ENCODE measurements around the gene AP3S1.

The AP3S1 gene

DNA sequence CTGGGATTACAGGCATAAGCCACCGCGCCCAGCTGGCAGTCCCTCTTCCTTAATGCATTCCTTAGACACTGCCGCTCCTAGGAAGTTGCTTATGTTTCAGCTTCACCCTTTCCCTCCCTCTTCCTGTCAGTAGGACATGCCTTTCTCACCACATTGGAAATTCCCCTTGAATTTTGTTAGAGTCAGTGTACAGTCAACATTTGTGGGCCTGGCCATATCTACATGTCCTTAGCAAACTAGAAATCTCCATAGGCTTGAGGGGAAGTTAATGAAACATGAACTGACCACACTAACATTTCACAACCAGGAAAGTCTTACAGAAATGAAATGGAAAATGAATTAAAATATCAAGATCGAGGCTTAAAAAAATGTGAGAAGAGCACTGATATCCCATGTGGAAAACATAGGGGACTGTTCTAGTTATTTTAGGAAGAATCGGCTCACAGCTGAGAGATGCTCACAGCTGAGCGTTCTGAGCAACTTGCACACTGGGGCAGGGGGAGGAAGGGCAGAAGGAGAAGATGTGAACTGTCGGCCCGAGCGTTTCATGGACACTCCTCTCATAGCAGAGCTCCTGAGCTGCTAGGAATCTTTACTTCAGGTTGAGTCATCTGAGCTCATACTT lies 99.4 kb downstream of the AP3S1 start:
- DNase-seq = no peak

DNA sequence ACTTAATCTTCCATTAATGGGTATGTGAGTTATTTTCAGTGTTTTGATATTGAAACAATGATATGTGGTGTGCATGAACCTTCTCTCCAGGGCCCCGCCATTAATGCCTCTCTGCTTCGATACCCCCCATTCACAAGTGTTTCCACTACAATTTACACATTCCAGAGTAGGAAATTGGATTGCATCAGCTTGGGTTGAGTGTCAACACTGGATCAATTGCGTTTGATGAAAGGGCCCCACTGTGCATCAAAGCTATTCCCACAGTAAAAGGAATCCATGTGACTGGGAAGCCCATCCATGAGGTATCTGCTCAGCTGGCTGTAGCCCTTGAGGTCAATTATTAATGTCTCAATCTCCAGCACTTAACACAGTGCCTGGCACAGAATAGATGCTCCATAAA lies 102.8 kb downstream of the AP3S1 start:
- DNase-seq = no peak

DNA sequence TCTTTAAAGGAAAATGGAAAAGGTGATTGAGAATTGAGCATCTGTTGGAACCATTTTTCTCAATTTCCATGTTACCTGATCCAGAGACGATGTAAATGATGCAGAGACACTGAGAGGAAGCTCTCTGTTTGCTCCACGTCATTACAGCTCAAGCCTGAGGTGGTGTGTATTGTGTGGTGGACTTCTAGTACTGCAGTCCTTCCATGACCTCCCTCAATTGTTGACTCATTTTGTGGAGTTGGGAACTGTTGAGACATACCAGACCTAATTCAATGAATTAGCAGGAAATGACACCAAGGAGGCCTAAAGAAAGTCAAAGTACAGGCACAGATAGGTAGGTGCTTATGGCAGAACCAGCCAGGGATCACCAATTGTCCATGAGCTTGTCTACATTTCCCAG lies 104.9 kb downstream of the AP3S1 start:
- no peak for DNase-seq

DNA sequence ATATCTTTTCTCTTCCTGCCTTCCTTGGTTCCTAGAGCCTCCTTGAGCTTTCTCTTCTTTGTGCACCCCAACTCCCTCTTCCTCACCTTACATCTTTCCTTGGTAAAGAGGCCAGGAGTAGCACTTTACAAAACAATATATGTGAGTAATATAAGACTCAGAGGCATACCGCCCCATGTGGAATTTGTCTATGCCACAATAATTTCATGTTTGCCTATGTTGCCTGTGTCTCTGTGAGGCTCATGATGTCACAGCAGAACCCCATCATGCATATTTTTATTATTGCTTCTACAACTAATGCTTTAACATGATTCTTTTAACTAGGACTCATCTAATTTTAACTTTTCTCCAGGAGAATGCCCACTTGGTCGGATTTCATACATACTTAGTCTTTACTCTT lies 105.5 kb downstream of the AP3S1 start:
- DNase-seq = no peak

DNA sequence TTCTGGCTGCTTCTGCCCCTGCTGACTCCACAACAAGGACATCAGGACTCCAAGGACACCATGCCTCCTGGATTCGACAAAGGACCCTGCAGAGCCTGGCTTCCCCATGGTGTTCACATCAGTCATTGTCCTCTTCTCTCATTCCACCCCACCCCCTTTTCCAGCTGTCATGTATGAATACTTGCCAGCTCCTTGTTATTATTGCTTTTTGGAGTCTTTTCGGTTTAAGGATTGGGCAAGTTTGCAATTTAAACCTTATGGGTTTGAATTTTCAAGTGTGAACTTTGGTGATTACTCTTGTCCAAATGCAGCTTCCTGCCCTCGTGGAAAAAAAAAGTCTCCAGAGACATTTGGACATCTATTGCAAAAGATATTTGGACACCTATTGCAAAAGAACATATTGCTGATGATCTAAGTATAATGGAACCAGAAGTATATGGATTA lies 106.4 kb downstream of the AP3S1 start:
- no peak for DNase-seq

GRCh38 chr5:115949096-115949495 lies 107.4 kb downstream of the AP3S1 start:
- DNase-seq = no peak

- no peak for DNase-seq
Measured at GRCh38 chr5:115952588-115952987, 110.9 kb downstream of the AP3S1 start.

DNA sequence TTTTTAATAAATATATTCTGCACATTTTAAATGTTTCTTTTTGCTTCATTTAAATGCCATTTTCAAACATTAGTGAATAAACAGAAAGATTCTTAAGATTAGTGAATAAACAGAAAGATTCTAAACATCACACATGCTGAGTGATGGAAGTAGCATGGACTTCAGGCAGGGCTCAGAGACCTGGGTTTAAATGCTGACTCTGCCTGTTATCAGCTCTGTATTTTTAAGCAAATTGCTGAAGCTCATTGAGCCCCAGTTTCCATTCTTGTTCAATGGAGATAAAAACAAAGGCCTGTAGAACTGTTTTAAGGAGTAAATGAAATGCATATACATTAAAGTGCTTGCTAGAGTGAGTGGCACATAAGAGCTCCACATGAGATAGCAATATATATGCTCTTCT lies 112.4 kb downstream of the AP3S1 start:
- no peak for DNase-seq

DNA sequence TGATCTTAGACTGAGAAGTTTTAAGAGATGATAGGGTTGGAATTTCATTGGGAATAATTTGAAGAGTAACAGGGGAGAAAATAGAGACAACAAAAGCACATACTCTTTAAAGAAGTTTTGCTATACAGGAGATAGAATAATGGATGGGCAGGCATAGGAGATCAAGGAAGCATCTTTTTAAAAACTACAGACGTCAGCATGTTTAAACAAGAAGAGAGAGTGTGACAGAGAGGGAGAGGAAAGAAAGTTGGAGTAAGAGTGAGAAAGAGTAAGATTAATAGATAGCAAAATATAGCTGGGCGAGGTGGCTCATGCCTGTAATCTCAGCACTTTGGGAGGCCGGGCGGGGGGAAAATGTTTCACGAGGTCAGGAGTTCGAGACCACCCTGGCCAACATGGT lies 115.2 kb downstream of the AP3S1 start:
- no peak for DNase-seq

DNA sequence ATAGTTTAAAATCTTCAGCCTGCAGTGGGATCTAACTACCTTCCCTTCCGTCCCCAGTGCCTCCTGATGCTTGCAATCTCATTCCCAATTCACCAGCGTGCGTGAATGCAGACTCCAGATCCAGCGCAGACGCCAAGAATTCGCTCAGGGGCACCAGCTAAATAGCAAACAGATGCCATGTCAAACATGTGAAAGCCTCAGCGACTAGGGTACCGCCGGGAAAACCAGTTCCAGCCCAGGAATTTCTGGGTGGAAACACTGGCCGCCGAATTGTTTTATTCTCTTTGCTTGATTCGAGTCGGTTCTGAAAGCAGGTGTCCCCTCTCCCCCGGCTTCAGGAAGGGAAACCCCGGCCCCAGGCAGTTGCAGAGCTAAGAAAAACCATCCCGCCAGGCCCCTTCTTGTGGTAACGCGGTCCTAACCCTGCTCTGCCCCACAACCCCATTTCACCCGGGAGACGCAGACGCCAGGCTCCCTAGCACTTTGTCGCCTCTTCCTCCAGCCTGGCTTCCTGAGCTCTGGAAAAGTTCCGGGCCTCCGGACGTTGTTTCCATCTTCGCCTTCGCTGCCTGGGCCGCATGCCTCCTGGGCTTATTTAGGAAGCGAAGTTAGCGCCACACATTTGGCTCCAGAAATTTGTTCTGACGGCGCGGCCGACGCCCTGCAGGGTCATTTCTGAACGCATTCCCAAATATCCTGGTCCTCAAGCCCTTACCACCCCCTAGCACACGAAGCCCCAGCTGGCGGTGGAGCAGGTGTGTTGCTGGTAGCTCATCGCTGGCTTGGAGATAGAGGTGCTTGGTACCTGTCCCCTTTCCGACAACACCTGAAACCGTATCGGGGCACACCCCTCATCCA lies 119.9 kb downstream of the AP3S1 start:
- peak; percentile 1 for DNase-seq

GRCh38 chr5:115962239-115962564 lies 120.5 kb downstream of the AP3S1 start, which contains the start of gene LVRN:
TSS of gene LVRN (plus strand) at chr5:115962475. CDS start at chr5:115962618, 143 bp downstream.
- DNase-seq = no peak

- peak; percentile 22 for DNase-seq
Measured at GRCh38 chr5:115962565-115963402, 121.0 kb downstream of the AP3S1 start.

- DNase-seq = peak; percentile 14
Measured at GRCh38 chr5:115963566-115963965, 121.8 kb downstream of the AP3S1 start.

Measured in hematopoietic multipotent progenitor cell treated with erythropoietin and hydrocortisone succinate and interleukin-3 and kit ligand, for 4 days (in vitro differentiated cells).